Testis (tissue), 2 donors: ENCODE data around the gene COL23A1.

Experiments
- CTCF ChIP-seq, 3 experiments: fragments of 450-650 bp in 2 of 3; fragments of 200-600 bp in 1 of 3; sonication (generic) in 1 of 3; IDR thresholded peaks; one replicate each; pipeline ENCODE4 v1.5.1; 2016 to 2019; ENCODE audit warnings: antibody characterized with exemption in 3 of 3, mild to moderate bottlenecking in 2 of 3, moderate library complexity in 1 of 3
- POLR2A ChIP-seq: fragments of 450-650 bp; IDR thresholded peaks from one replicate; pipeline ENCODE4 v1.6.1; 2017; ENCODE audit warnings: antibody characterized with exemption, mild to moderate bottlenecking, moderate library complexity

- TF ChIP-seq POLR2A, result no peak
- no peak for TF ChIP-seq CTCF (IDR thresholded peaks at IDR 0.05)
These were observed 248.4 kb downstream of the COL23A1 start for GRCh38 chr5:178341851-178342140.
